DND-41 (cell line): ENCODE results near the gene VKORC1L1.

Experiments
- ATAC-seq: fragments of 200-7000 bp; cut with Tn5 transposase; 3 replicates; pipeline ENCODE4 v1.9.1; 2021; ENCODE audit warnings: low read depth; ENCODE audit not compliant: insufficient read depth
- DNase-seq: peaks from one replicate; pipeline ENCODE4 v3.0.0-alpha.2; 2020
- H2AFZ ChIP-seq: 2 replicates; pipeline ENCODE4 v1.6.0; 2012; ENCODE audit warnings: low read depth, low read length
- H3K27ac ChIP-seq: 2 replicates; pipeline ENCODE4 v1.5.1; 2012; ENCODE audit warnings: low read length, inconsistent platforms
- H3K27me3 ChIP-seq: fragments of 200-600 bp; sonication (generic); 2 replicates; pipeline ENCODE4 v1.6.0; 2012; ENCODE audit warnings: low read length, mild to moderate bottlenecking, inconsistent platforms; ENCODE audit not compliant: insufficient read depth, poor library complexity
- H3K36me3 ChIP-seq: 2 replicates; pipeline ENCODE4 v1.5.1; 2012; ENCODE audit warnings: low read length, inconsistent platforms; ENCODE audit not compliant: insufficient read depth
- H3K4me1 ChIP-seq: 2 replicates; pipeline ENCODE4 v1.5.1; 2012; ENCODE audit warnings: mild to moderate bottlenecking, low read length; ENCODE audit not compliant: insufficient read depth
- H3K4me2 ChIP-seq: 2 replicates; pipeline ENCODE4 v1.6.0; 2012; ENCODE audit warnings: mild to moderate bottlenecking, moderate library complexity, low read length, inconsistent platforms; ENCODE audit not compliant: insufficient read depth
- H3K4me3 ChIP-seq, 2 experiments: fragments of 200-600 bp in 1 of 2; shearing (Covaris generic) in 1 of 2; 2 replicates each; pipeline ENCODE4 v1.5.1; 2012 to 2016; ENCODE audit warnings: inconsistent platforms in 2 of 2, low read length in 2 of 2, mild to moderate bottlenecking in 2 of 2, low read depth in 1 of 2, moderate library complexity in 1 of 2
- H3K79me2 ChIP-seq: 2 replicates; pipeline ENCODE4 v1.6.0; 2012; ENCODE audit warnings: low read length, inconsistent platforms; ENCODE audit not compliant: insufficient read depth
- H3K9ac ChIP-seq: 2 replicates; pipeline ENCODE4 v1.6.0; 2012; ENCODE audit warnings: low read depth, mild to moderate bottlenecking, inconsistent platforms, low read length, moderate library complexity
- H3K9me3 ChIP-seq: 2 replicates; pipeline ENCODE4 v1.5.1; 2012; ENCODE audit warnings: low read length, moderate library complexity, mild to moderate bottlenecking, inconsistent platforms; ENCODE audit not compliant: insufficient read depth, severe bottlenecking
- H4K20me1 ChIP-seq: 2 replicates; pipeline ENCODE4 v1.6.0; 2012; ENCODE audit warnings: low read length; ENCODE audit not compliant: insufficient read depth
- CTCF ChIP-seq: IDR thresholded peaks from 2 replicates; pipeline ENCODE4 v1.5.1; 2012; ENCODE audit warnings: borderline replicate concordance, low read length, moderate library complexity, mild to moderate bottlenecking; ENCODE audit not compliant: poor library complexity, severe bottlenecking; ENCODE audit errors: extremely low read depth
- EZH2 ChIP-seq: IDR thresholded peaks from 3 replicates; pipeline ENCODE4 v1.6.1; 2012; ENCODE audit warnings: borderline replicate concordance, low read depth, mild to moderate bottlenecking, moderate library complexity, low read length, inconsistent platforms; ENCODE audit not compliant: severe bottlenecking

The VKORC1L1 gene

GRCh38 chr7:65951837-65952578 lies 79.1 kb downstream of the VKORC1L1 start:
- Histone ChIP-seq H3K4me2 (no peak overlapping the region), H4K20me1 (peaks cover 7% of the 10 kb centered on the region; the same call in 1 of the 2 replicates), H2AFZ (no peak overlapping the region), H3K9ac (no peak overlapping the region), H3K4me3 (no peak overlapping the region), H3K9me3 (no peaks in the 10 kb centered on the region), H3K27ac (no peak overlapping the region), H3K4me1 (no peaks in the 10 kb centered on the region), H3K79me2 (peaks cover 5% of the 10 kb centered on the region; the same call in 1 of the 2 replicates), H3K36me3 (peaks cover 32% of the 10 kb centered on the region), H3K27me3 (no peaks in the 10 kb centered on the region)
- ATAC-seq: no peak
- DNase-seq: no peak
- no peak for TF ChIP-seq CTCF
- TF ChIP-seq EZH2: no peak

- no peak for TF ChIP-seq EZH2
- Histone ChIP-seq H3K27me3 (no peaks in the 10 kb centered on the region), H3K9ac (no peak overlapping the region), H3K4me3 (no peak overlapping the region), H3K36me3 (peaks cover 37% of the 10 kb centered on the region), H2AFZ (no peak overlapping the region), H3K9me3 (no peaks in the 10 kb centered on the region), H3K4me2 (no peak overlapping the region), H3K4me1 (no peaks in the 10 kb centered on the region), H3K27ac (no peak overlapping the region), H4K20me1 (peaks cover 7% of the 10 kb centered on the region; the same call in 1 of the 2 replicates), H3K79me2 (no peaks in the 10 kb centered on the region; the same call in 1 of the 2 replicates)
- DNase-seq (no peak), ATAC-seq (no peak)
Measured at GRCh38 chr7:65953001-65953720, 80.3 kb downstream of the VKORC1L1 start.

GRCh38 chr7:65953890-65954450 lies 81.1 kb downstream of the VKORC1L1 start:
- H3K79me2 ChIP-seq: no peaks in the 10 kb centered on the region; the same call in 1 of the 2 replicates
- H3K4me2 ChIP-seq: no peak overlapping the region
- peaks cover 45% of the 10 kb centered on the region for H3K36me3 ChIP-seq
- no peak for DNase-seq
- H3K9me3 ChIP-seq: no peaks in the 10 kb centered on the region
- H3K4me1 ChIP-seq: no peaks in the 10 kb centered on the region
- H3K27ac ChIP-seq: no peak overlapping the region
- TF ChIP-seq EZH2: no peak
- TF ChIP-seq CTCF: no peak
- no peak overlapping the region for H2AFZ ChIP-seq
- no peak overlapping the region for H3K4me3 ChIP-seq
- H3K9ac ChIP-seq: no peak overlapping the region
- no peaks in the 10 kb centered on the region for H3K27me3 ChIP-seq
- no peak for ATAC-seq
- peaks cover 7% of the 10 kb centered on the region; the same call in 1 of the 2 replicates for H4K20me1 ChIP-seq

- Histone ChIP-seq H3K36me3 (peaks cover 63% of the 10 kb centered on the region), H3K27me3 (no peaks in the 10 kb centered on the region), H2AFZ (no peak overlapping the region), H3K9me3 (no peaks in the 10 kb centered on the region), H3K4me1 (no peaks in the 10 kb centered on the region), H3K9ac (no peak overlapping the region), H3K79me2 (no peaks in the 10 kb centered on the region; the same call in 1 of the 2 replicates), H3K4me3 (no peak overlapping the region), H4K20me1 (peaks cover 9% of the 10 kb centered on the region; the same call in 1 of the 2 replicates), H3K27ac (no peak overlapping the region), H3K4me2 (no peak overlapping the region)
- no peak for DNase-seq
- ATAC-seq: no peak
- TF ChIP-seq EZH2 (no peak), CTCF (no peak)
Measured at GRCh38 chr7:65955718-65956117, 82.8 kb downstream of the VKORC1L1 start.
